Peyer's patch (tissue), 4 donors: ENCODE results near the gene FBN1.

Source experiments
- CTCF ChIP-seq, 6 experiments: fragments of 450-650 bp in 4 of 6; fragments of 200-600 bp in 2 of 6; sonication (generic) in 1 of 6; IDR thresholded peaks; one replicate each; pipeline ENCODE4 v1.5.1; 2017 to 2019; ENCODE audit warnings: antibody characterized with exemption in 6 of 6, mild to moderate bottlenecking in 3 of 6, moderate library complexity in 1 of 6
- POLR2A ChIP-seq, 2 donors: fragments of 450-650 bp; IDR thresholded peaks; one replicate each; pipeline ENCODE4 v1.5.1; 2017; ENCODE audit warnings: antibody characterized with exemption in 2 of 2, mild to moderate bottlenecking in 2 of 2, moderate library complexity in 2 of 2

GRCh38 chr15:48616216-48616615 lies 29.3 kb downstream of the FBN1 start:
- TF ChIP-seq CTCF (IDR thresholded peaks at IDR 0.05) (no peak), POLR2A (IDR thresholded peaks at IDR 0.05) (no peak)
